HAP-1 (cell line): ENCODE results near the gene PDRG1.

Experiments
- DNase-seq, 2 experiments: peaks; one replicate each; pipeline ENCODE4 v3.0.0-alpha.2; 2016 to 2020; ENCODE audit warnings: low spot score in 2 of 2
- H3K27me3 ChIP-seq: fragments of 250-450 bp; sonication (Bioruptor Pico); 2 replicates; pipeline ENCODE4 v1.5.1; 2020; ENCODE audit warnings: low read depth, mild to moderate bottlenecking, moderate library complexity
- H3K36me3 ChIP-seq: fragments of 250-450 bp; sonication (Bioruptor Pico); replicated peaks from 2 replicates; pipeline ENCODE4 v1.5.1; 2020; ENCODE audit warnings: mild to moderate bottlenecking
- H3K4me1 ChIP-seq: fragments of 250-450 bp; sonication (Bioruptor Pico); 2 replicates; pipeline ENCODE4 v1.5.1; 2020; ENCODE audit warnings: mild to moderate bottlenecking
- H3K4me3 ChIP-seq: fragments of 250-450 bp; sonication (Bioruptor Pico); 2 replicates; pipeline ENCODE4 v1.5.1; 2020; ENCODE audit warnings: mild to moderate bottlenecking, moderate library complexity
- H3K9me3 ChIP-seq: fragments of 250-450 bp; sonication (Bioruptor Pico); 2 replicates; pipeline ENCODE4 v1.5.1; 2020; ENCODE audit warnings: mild to moderate bottlenecking, moderate library complexity
- in situ Hi-C: fragments of 300-500 bp; cut with MboI; formaldehyde crosslinking; loops from 3 replicates; pipeline ENCODE4 v1.14.3; 2020; ENCODE audit warnings: low sequenced_read_pairs, inconsistent platforms, mixed read lengths

The PDRG1 gene

GRCh38 chr20:31953556-31954148 is 1.8 kb upstream of the PDRG1 start:
- peaks cover 19% of the 10 kb centered on the region for H3K27me3 ChIP-seq
- H3K9me3 ChIP-seq: no peaks in the 10 kb centered on the region
- H3K4me1 ChIP-seq: no peaks in the 10 kb centered on the region; the same call in 1 of the 2 replicates
- in situ Hi-C loops: loop anchor here (5.0 to 10.0 kb wide), 2 partner anchors 91 to 129 kb away; no protein-coding TSS in a partner anchor
- peaks cover 21% of the 10 kb centered on the region for H3K36me3 ChIP-seq
- no peak overlapping the region for H3K4me3 ChIP-seq
- DNase-seq: no peak

GRCh38 chr20:31951203-31951529 is 680 bp downstream of the PDRG1 start:
- H3K4me3 ChIP-seq: peak overlapping the region; percentile 89
- no peaks in the 10 kb centered on the region for H3K9me3 ChIP-seq
- peaks cover 46% of the 10 kb centered on the region for H3K36me3 ChIP-seq
- no peak for DNase-seq
- H3K4me1 ChIP-seq: no peaks in the 10 kb centered on the region; the same call in 1 of the 2 replicates
- H3K27me3 ChIP-seq: peaks cover 9% of the 10 kb centered on the region
- in situ Hi-C loops: loop anchor here (5.0 to 10.0 kb wide), 2 partner anchors 89 to 126 kb away; no protein-coding TSS in a partner anchor

GRCh38 chr20:31949877-31950646 is 1.8 kb downstream of the PDRG1 start:
- no peak for DNase-seq
- H3K4me3 ChIP-seq: no peak overlapping the region
- in situ Hi-C loops: loop anchor here (5.0 to 10.0 kb wide), 2 partner anchors 88 to 125 kb away; no protein-coding TSS in a partner anchor

GRCh38 chr20:31948008-31948407 is 3.8 kb downstream of the PDRG1 start:
- H3K36me3 ChIP-seq: peaks cover 63% of the 10 kb centered on the region
- H3K4me1 ChIP-seq: no peaks in the 10 kb centered on the region; the same call in 1 of the 2 replicates
- H3K9me3 ChIP-seq: no peaks in the 10 kb centered on the region
- no peak for DNase-seq
- H3K27me3 ChIP-seq: no peaks in the 10 kb centered on the region
- in situ Hi-C loops: no loop called here
- H3K4me3 ChIP-seq: no peak overlapping the region

More at GRCh38 chr20:31949877-31950646, 1.8 kb downstream of the PDRG1 start:
- Histone ChIP-seq H3K9me3 (no peaks in the 10 kb centered on the region), H3K27me3 (0 out of 2 replicates have a peak, but pooled peaks cover 1% of the 10 kb centered on the region), H3K4me1 (no peaks in the 10 kb centered on the region; the same call in 1 of the 2 replicates), H3K36me3 (peaks cover 57% of the 10 kb centered on the region)

- Histone ChIP-seq H3K4me3 (no peak overlapping the region), H3K27me3 (no peaks in the 10 kb centered on the region), H3K4me1 (no peaks in the 10 kb centered on the region; the same call in 1 of the 2 replicates), H3K9me3 (no peaks in the 10 kb centered on the region), H3K36me3 (peaks cover 60% of the 10 kb centered on the region)
- DNase-seq: no peak
- in situ Hi-C loops: no loop called here
Measured at GRCh38 chr20:31945785-31946184, 6.1 kb downstream of the PDRG1 start.

GRCh38 chr20:31945319-31945718 is 6.5 kb downstream of the PDRG1 start:
- Histone ChIP-seq H3K4me1 (no peaks in the 10 kb centered on the region), H3K36me3 (peaks cover 58% of the 10 kb centered on the region), H3K4me3 (no peak overlapping the region), H3K27me3 (no peaks in the 10 kb centered on the region), H3K9me3 (no peaks in the 10 kb centered on the region)
- in situ Hi-C loops: no loop called here
- DNase-seq: no peak

- Histone ChIP-seq H3K36me3 (peaks cover 36% of the 10 kb centered on the region), H3K9me3 (no peaks in the 10 kb centered on the region), H3K4me3 (no peak overlapping the region), H3K4me1 (no peaks in the 10 kb centered on the region), H3K27me3 (no peaks in the 10 kb centered on the region)
- in situ Hi-C loops: no loop called here
- DNase-seq: no peak
Measured at GRCh38 chr20:31943052-31943471, 8.8 kb downstream of the PDRG1 start.

GRCh38 chr20:31939661-31940060 is 12.2 kb downstream of the PDRG1 start:
- H3K36me3 ChIP-seq: peaks cover 4% of the 10 kb centered on the region; the same call in 1 of the 2 replicates
- no peaks in the 10 kb centered on the region for H3K4me1 ChIP-seq
- no peaks in the 10 kb centered on the region for H3K27me3 ChIP-seq
- in situ Hi-C loops: no loop called here
- no peak overlapping the region for H3K4me3 ChIP-seq
- DNase-seq: no peak
- H3K9me3 ChIP-seq: no peaks in the 10 kb centered on the region

GRCh38 chr20:31937820-31938219 is 14.0 kb downstream of the PDRG1 start:
- Histone ChIP-seq H3K27me3 (no peaks in the 10 kb centered on the region), H3K4me3 (no peak overlapping the region), H3K4me1 (no peaks in the 10 kb centered on the region), H3K36me3 (no peaks in the 10 kb centered on the region), H3K9me3 (no peaks in the 10 kb centered on the region)
- in situ Hi-C loops: no loop called here
- no peak for DNase-seq

- no peaks in the 10 kb centered on the region for H3K9me3 ChIP-seq
- no peaks in the 10 kb centered on the region for H3K4me1 ChIP-seq
- no peaks in the 10 kb centered on the region for H3K36me3 ChIP-seq
- no peaks in the 10 kb centered on the region for H3K27me3 ChIP-seq
- DNase-seq: no peak
- H3K4me3 ChIP-seq: no peak overlapping the region
- in situ Hi-C loops: no loop called here
Measured at GRCh38 chr20:31936420-31936819, 15.4 kb downstream of the PDRG1 start.

- no peak for DNase-seq
- in situ Hi-C loops: no loop called here
Measured at GRCh38 chr20:31934968-31935764, 16.7 kb downstream of the PDRG1 start.

GRCh38 chr20:31934491-31934890 is 17.4 kb downstream of the PDRG1 start:
- Histone ChIP-seq H3K4me1 (no peaks in the 10 kb centered on the region), H3K9me3 (no peaks in the 10 kb centered on the region), H3K36me3 (no peaks in the 10 kb centered on the region), H3K4me3 (no peak overlapping the region), H3K27me3 (peaks cover 7% of the 10 kb centered on the region; the same call in 1 of the 2 replicates)
- no peak for DNase-seq
- in situ Hi-C loops: no loop called here

More at GRCh38 chr20:31934968-31935764, 16.7 kb downstream of the PDRG1 start:
- Histone ChIP-seq H3K36me3 (no peaks in the 10 kb centered on the region), H3K9me3 (no peaks in the 10 kb centered on the region), H3K4me3 (no peak overlapping the region), H3K27me3 (peaks cover 3% of the 10 kb centered on the region; the same call in 1 of the 2 replicates), H3K4me1 (no peaks in the 10 kb centered on the region)

GRCh38 chr20:31933698-31934097 is 18.1 kb downstream of the PDRG1 start:
- peaks cover 9% of the 10 kb centered on the region for H3K27me3 ChIP-seq
- no peaks in the 10 kb centered on the region for H3K4me1 ChIP-seq
- in situ Hi-C loops: no loop called here
- H3K4me3 ChIP-seq: no peak overlapping the region
- no peak for DNase-seq
- no peaks in the 10 kb centered on the region for H3K9me3 ChIP-seq
- H3K36me3 ChIP-seq: no peaks in the 10 kb centered on the region
